Esophagus squamous epithelium (tissue), 5 donors: ENCODE data around the gene KIF4B. TPM values are rescaled to one million over a fixed set of nuclear protein-coding genes. Genes with fewer than 3 reads are reported as not detected.

Experiments used
- DNase-seq: peaks from one replicate; lab custom pipeline; 2025; lab: John Stamatoyannopoulos, UW
- H3K27ac ChIP-seq, 4 donors: fragments of 200-600 bp; sonication (generic); one replicate each; pipeline ENCODE4 v1.5.1; 2016 to 2019; ENCODE audit warnings: mild to moderate bottlenecking in 1 of 4
- H3K27me3 ChIP-seq, 4 donors: fragments of 200-600 bp; sonication (generic); 1 replicate in 3 of 4; 2 replicates in 1 of 4; pipeline versions ENCODE4 v1.5.1 to v1.6.0; 2017 to 2021; ENCODE audit warnings: antibody characterized with exemption in 1 of 4
- H3K36me3 ChIP-seq, 3 donors: fragments of 200-600 bp; sonication (generic); one replicate each; pipeline ENCODE4 v1.5.1; 2016 to 2019
- H3K4me1 ChIP-seq, 3 donors: fragments of 200-600 bp; sonication (generic); one replicate each; pipeline ENCODE4 v1.5.1; 2017 to 2019
- H3K4me3 ChIP-seq, 4 donors: fragments of 200-600 bp; sonication (generic); 1 replicate in 3 of 4; 2 replicates in 1 of 4; pipeline ENCODE4 v1.5.1; 2016 to 2019; ENCODE audit warnings: mild to moderate bottlenecking in 2 of 4, moderate library complexity in 1 of 4
- H3K9me3 ChIP-seq, 3 donors: fragments of 200-600 bp; sonication (generic); one replicate each; pipeline ENCODE4 v1.5.1; 2016 to 2019
- CTCF ChIP-seq, 6 experiments: fragments of 450-650 bp in 4 of 6; fragments of 200-600 bp in 2 of 6; sonication (generic) in 2 of 6; IDR thresholded peaks; one replicate each; pipeline ENCODE4 v1.5.1; 2016 to 2019; ENCODE audit warnings: antibody characterized with exemption in 6 of 6, mild to moderate bottlenecking in 4 of 6, moderate library complexity in 4 of 6
- POLR2A ChIP-seq, 4 donors: fragments of 450-650 bp; IDR thresholded peaks; one replicate each; pipeline ENCODE4 v1.6.1; 2017; ENCODE audit warnings: antibody characterized with exemption in 4 of 4, mild to moderate bottlenecking in 4 of 4, moderate library complexity in 3 of 4
- WGBS, 2 donors: methylation state at CpG; one replicate each; pipeline ENCODE4 v1.1.5; 2018; 5-methylcytosine and 5-hydroxymethylcytosine counted together
- intact Hi-C: fragments of 100-400 bp; cut with DNase I; formaldehyde crosslinking; loops from one replicate; pipeline ENCODE4 v1.15.0; 2022
- total RNA-seq, 4 donors: library from RNA; depleted of rRNA; stranded (reverse); fragments of >200 nt; gene quantifications; one replicate each; pipeline ENCODE4 v1.1.0, GENCODE V29; 2016
- donor health status: DM: yes; HTN: yes; CAD: no.

KIF4B gene
- total RNA-seq, 4 donors from 2014 or later: not detected

GRCh38 chr5:155050384-155051019 lies 36.9 kb downstream of the KIF4B start:
- TF ChIP-seq POLR2A (IDR thresholded peaks at IDR 0.05): no peak
- TF ChIP-seq CTCF (IDR thresholded peaks at IDR 0.05): no peak
- no peak for DNase-seq
- 55 to 62% methylated on average over 4 to 5 of the region's 5 CpGs for WGBS, 2 donors
- Histone ChIP-seq H3K4me3 (no peak overlapping the region), H3K4me1 (no peaks in the 10 kb centered on the region), H3K9me3 (no peaks in the 10 kb centered on the region), H3K27ac (no peak overlapping the region), H3K36me3 (no peaks in the 10 kb centered on the region), H3K27me3 (no peaks in the 10 kb centered on the region)
- intact Hi-C loops: no loop called here

- no peak for DNase-seq
- Histone ChIP-seq H3K27me3 (no peaks in the 10 kb centered on the region), H3K27ac (no peak overlapping the region), H3K9me3 (no peaks in the 10 kb centered on the region), H3K36me3 (no peaks in the 10 kb centered on the region), H3K4me1 (no peaks in the 10 kb centered on the region), H3K4me3 (no peak overlapping the region)
- TF ChIP-seq CTCF (IDR thresholded peaks at IDR 0.05) (no peak), POLR2A (IDR thresholded peaks at IDR 0.05) (no peak)
- intact Hi-C loops: no loop called here
- 63 to 77% methylated on average over 4 of the region's 4 CpGs for WGBS, 2 donors
These were observed 39.0 kb downstream of the KIF4B start for GRCh38 chr5:155052532-155052931.

GRCh38 chr5:155053501-155053900 lies 39.9 kb downstream of the KIF4B start:
- Histone ChIP-seq H3K36me3 (no peaks in the 10 kb centered on the region), H3K27me3 (no peaks in the 10 kb centered on the region), H3K4me1 (no peaks in the 10 kb centered on the region), H3K27ac (no peak overlapping the region), H3K4me3 (no peak overlapping the region), H3K9me3 (no peaks in the 10 kb centered on the region)
- no peak for DNase-seq
- TF ChIP-seq POLR2A (IDR thresholded peaks at IDR 0.05): no peak
- TF ChIP-seq CTCF (IDR thresholded peaks at IDR 0.05): no peak
- 30 to 48% methylated on average over 4 of the region's 4 CpGs for WGBS, 2 donors
- intact Hi-C loops: no loop called here

GRCh38 chr5:155056644-155057269 lies 43.2 kb downstream of the KIF4B start:
- 75 to 76% methylated on average over 8 of the region's 8 CpGs for WGBS, 2 donors
- TF ChIP-seq CTCF (IDR thresholded peaks at IDR 0.05) (no peak), POLR2A (IDR thresholded peaks at IDR 0.05) (no peak)
- no peaks in the 10 kb centered on the region for H3K27me3 ChIP-seq
- intact Hi-C loops: no loop called here
- no peak for DNase-seq
- no peak overlapping the region for H3K4me3 ChIP-seq
- no peak overlapping the region for H3K27ac ChIP-seq
- no peaks in the 10 kb centered on the region for H3K36me3 ChIP-seq
- no peaks in the 10 kb centered on the region for H3K4me1 ChIP-seq
- H3K9me3 ChIP-seq: no peaks in the 10 kb centered on the region

- no peaks in the 10 kb centered on the region for H3K4me1 ChIP-seq
- H3K4me3 ChIP-seq: no peak overlapping the region
- WGBS, 2 donors: 62 to 91% methylated on average over 1 of the region's 1 CpG
- peaks cover 0 to 5% (median 0%) of the 10 kb centered on the region in 4 donors for H3K27me3 ChIP-seq
- H3K27ac ChIP-seq: no peak overlapping the region
- intact Hi-C loops: no loop called here
- DNase-seq: no peak
- no peaks in the 10 kb centered on the region for H3K9me3 ChIP-seq
- no peak for TF ChIP-seq CTCF (IDR thresholded peaks at IDR 0.05)
- TF ChIP-seq POLR2A (IDR thresholded peaks at IDR 0.05): no peak
- no peaks in the 10 kb centered on the region for H3K36me3 ChIP-seq
These were observed 44.1 kb downstream of the KIF4B start for GRCh38 chr5:155057626-155058025.
